Breast epithelium (tissue), 4 donors: ENCODE results near the gene EIF4B. TPM values are rescaled to one million over a fixed set of nuclear protein-coding genes. Genes with fewer than 3 reads are reported as not detected.

ENCODE experiments used
- DNase-seq, 2 donors: peaks; one replicate each; pipeline ENCODE4 v3.0.0-alpha.2; 2019; ENCODE audit warnings: low spot score in 2 of 2
- H3K27ac ChIP-seq, 2 donors: fragments of 200-600 bp; sonication (generic) in 1 of 2; one replicate each; pipeline ENCODE4 v1.5.1; 2016 to 2019; ENCODE audit warnings: mild to moderate bottlenecking in 1 of 2
- H3K27me3 ChIP-seq, 2 donors: fragments of 200-600 bp; sonication (generic) in 1 of 2; one replicate each; pipeline versions ENCODE4 v1.5.1 to v1.6.0; 2017 to 2019; ENCODE audit warnings: control low read depth in 1 of 2, mild to moderate bottlenecking in 1 of 2
- H3K36me3 ChIP-seq: fragments of 200-600 bp; one replicate; pipeline ENCODE4 v1.5.1; 2019
- H3K4me1 ChIP-seq, 2 donors: fragments of 200-600 bp; sonication (generic); one replicate each; pipeline ENCODE4 v1.5.1; 2016 to 2019; ENCODE audit warnings: control low read depth in 1 of 2
- H3K4me3 ChIP-seq, 3 donors: fragments of 200-600 bp; sonication (generic); 1 replicate in 2 of 3; 2 replicates in 1 of 3; pipeline ENCODE4 v1.5.1; 2016 to 2019; ENCODE audit warnings: mild to moderate bottlenecking in 3 of 3, moderate library complexity in 2 of 3
- H3K9me3 ChIP-seq, 2 donors: fragments of 200-600 bp; sonication (generic) in 1 of 2; one replicate each; pipeline ENCODE4 v1.5.1; 2016 to 2019; ENCODE audit warnings: control low read depth in 1 of 2
- CTCF ChIP-seq, 3 donors: fragments of 450-650 bp; IDR thresholded peaks; one replicate each; pipeline ENCODE4 v1.5.1; 2016 to 2017; ENCODE audit warnings: antibody characterized with exemption in 3 of 3, mild to moderate bottlenecking in 3 of 3, moderate library complexity in 3 of 3
- POLR2A ChIP-seq: fragments of 450-650 bp; IDR thresholded peaks from one replicate; pipeline ENCODE4 v1.6.1; 2016; ENCODE audit warnings: antibody characterized with exemption, mild to moderate bottlenecking, moderate library complexity
- POLR2AphosphoS5 ChIP-seq, 3 donors: sonication (generic); formaldehyde crosslinking; IDR thresholded peaks; one replicate each; pipeline ENCODE4 v1.6.1; 2017; ENCODE audit warnings: antibody characterized with exemption in 3 of 3
- intact Hi-C: fragments of 100-400 bp; cut with DNase I; formaldehyde crosslinking; loops from one replicate; pipeline ENCODE4 v1.15.1; 2023; ENCODE audit warnings: low total_unique reads
- total RNA-seq, 3 donors: library from RNA; depleted of rRNA; stranded (reverse); fragments of >200 nt; gene quantifications; one replicate each; pipeline ENCODE4 v1.1.0, GENCODE V29; 2016

EIF4B gene
- total RNA-seq, 3 donors from 2014 or later: 600 to 759 (median 614) TPM

- peak overlapping the region; percentile 68 to 80 (median 78) for H3K4me3 ChIP-seq
- DNase-seq: peak in 1 of 2 donors; percentile 39
- no peaks in the 10 kb centered on the region for H3K27me3 ChIP-seq
- H3K36me3 ChIP-seq: no peaks in the 10 kb centered on the region
- intact Hi-C loops: no loop called here
- TF ChIP-seq POLR2AphosphoS5 (IDR thresholded peaks at IDR 0.05): peak in 1 of 3 donors; percentile 47
- TF ChIP-seq CTCF (IDR thresholded peaks at IDR 0.05): no peak
- no peaks in the 10 kb centered on the region for H3K9me3 ChIP-seq
- H3K27ac ChIP-seq: peak overlapping the region; percentile 97 to 99
- peaks cover 13 to 60% of the 10 kb centered on the region in 2 donors for H3K4me1 ChIP-seq
Observed at GRCh38 chr12:53048780-53049401, 42.6 kb downstream of the EIF4B start.

GRCh38 chr12:53049571-53050318, 43.5 kb downstream of the EIF4B start, which contains the start of gene TNS2:
Gene TNS2 (plus strand): TSS chr12:53050065. CDS start chr12:53050186, 121 bp downstream.
- TF ChIP-seq POLR2AphosphoS5 (IDR thresholded peaks at IDR 0.05): peak; percentile 34 to 86 (median 75)
- peak; percentile 70 for TF ChIP-seq POLR2A
- TF ChIP-seq CTCF (IDR thresholded peaks at IDR 0.05): no peak
- Histone ChIP-seq H3K4me3 (peak within 1 kb of the TSS; percentile 68 to 80 (median 78)), H3K4me1 (peaks cover 17 to 52% of the 10 kb centered on the region in 2 donors), H3K27me3 (no peaks in the 10 kb centered on the region), H3K36me3 (no peaks in the 10 kb centered on the region), H3K9me3 (no peaks in the 10 kb centered on the region), H3K27ac (peak within 1 kb of the TSS; percentile 97 to 99)
- DNase-seq: peak; percentile 65 to 69
- intact Hi-C loops: no loop called here

GRCh38 chr12:53050426-53051057, 44.3 kb downstream of the EIF4B start:
- Histone ChIP-seq H3K4me3 (peak overlapping the region; percentile 68 to 80 (median 78)), H3K9me3 (no peaks in the 10 kb centered on the region), H3K27ac (peak overlapping the region; percentile 97 to 99), H3K27me3 (no peaks in the 10 kb centered on the region), H3K36me3 (no peaks in the 10 kb centered on the region), H3K4me1 (peaks cover 17 to 44% of the 10 kb centered on the region in 2 donors)
- no peak for DNase-seq
- TF ChIP-seq CTCF (IDR thresholded peaks at IDR 0.05) (no peak), POLR2A (no peak), POLR2AphosphoS5 (IDR thresholded peaks at IDR 0.05) (no peak)
- intact Hi-C loops: no loop called here

GRCh38 chr12:53051058-53051880, 45.0 kb downstream of the EIF4B start:
- TF ChIP-seq POLR2AphosphoS5 (IDR thresholded peaks at IDR 0.05) (peak; percentile 58 to 83 (median 72)), CTCF (IDR thresholded peaks at IDR 0.05) (peak; percentile 44 to 68 (median 50)), POLR2A (peak; percentile 11)
- intact Hi-C loops: no loop called here
- DNase-seq: peak in 1 of 2 donors; percentile 75

More at GRCh38 chr12:53051058-53051880, 45.0 kb downstream of the EIF4B start:
- H3K4me3 ChIP-seq: peak overlapping the region; percentile 68 to 80 (median 78)
- peaks cover 17 to 39% of the 10 kb centered on the region in 2 donors for H3K4me1 ChIP-seq
- H3K27ac ChIP-seq: peak overlapping the region; percentile 97 to 99
- no peaks in the 10 kb centered on the region for H3K27me3 ChIP-seq
- no peaks in the 10 kb centered on the region for H3K9me3 ChIP-seq
- no peaks in the 10 kb centered on the region for H3K36me3 ChIP-seq
